PFSK-1 (cell line): ENCODE results near the gene RGL1.

ENCODE experiments used
- FOXP2 ChIP-seq: optimal IDR thresholded peaks from 2 replicates; pipeline ENCODE3; 2011; ENCODE audit warnings: borderline replicate concordance, control low read depth, inconsistent platforms; ENCODE audit not compliant: insufficient read depth; ENCODE audit errors: extremely low read length, extremely low read depth
- POLR2AphosphoS5 ChIP-seq: IDR thresholded peaks from 2 replicates; pipeline ENCODE4 v1.6.1; 2012; ENCODE audit warnings: low read depth, mild to moderate bottlenecking, control low read depth, low read length, moderate library complexity
- REST ChIP-seq, 2 experiments: IDR thresholded peaks; 2 replicates each; pipeline versions ENCODE4 v1.6.1 to v1.8.0; 2011 to 2012; ENCODE audit warnings: low read depth in 2 of 2, low read length in 2 of 2, control low read depth in 1 of 2, inconsistent platforms in 1 of 2, mild to moderate bottlenecking in 1 of 2, moderate library complexity in 1 of 2; ENCODE audit not compliant: insufficient read depth in 1 of 2
- SIN3A ChIP-seq: IDR thresholded peaks from 2 replicates; pipeline ENCODE4 v1.6.1; 2012; ENCODE audit warnings: mild to moderate bottlenecking, low read length, moderate library complexity, borderline replicate concordance; ENCODE audit not compliant: insufficient read depth
- TAF1 ChIP-seq: IDR thresholded peaks from 2 replicates; pipeline ENCODE4 v1.6.1; 2012; ENCODE audit warnings: low read length, control low read depth, borderline replicate concordance; ENCODE audit not compliant: insufficient read depth

The RGL1 gene

GRCh38 chr1:183773482-183774274, 31.2 kb upstream of the RGL1 start:
- no peak for TF ChIP-seq POLR2AphosphoS5
- no peak for TF ChIP-seq REST (IDR thresholded peaks at IDR 0.05; ENCODE audit: insufficient read depth in 1 of 2, low read depth in 2 of 2, low read length in 2 of 2)
- no peak for TF ChIP-seq TAF1
- no peak for TF ChIP-seq SIN3A
- no peak for TF ChIP-seq FOXP2

- TF ChIP-seq SIN3A = no peak
- no peak for TF ChIP-seq REST (IDR thresholded peaks at IDR 0.05; ENCODE audit: insufficient read depth in 1 of 2, low read depth in 2 of 2, low read length in 2 of 2)
- TF ChIP-seq TAF1 = no peak
- TF ChIP-seq POLR2AphosphoS5 = no peak
- TF ChIP-seq FOXP2 = no peak
Observed at GRCh38 chr1:183774938-183775337, 30.0 kb upstream of the RGL1 start.

- no peak for TF ChIP-seq SIN3A
- no peak for TF ChIP-seq FOXP2
- no peak for TF ChIP-seq POLR2AphosphoS5
- TF ChIP-seq TAF1 = no peak
- no peak for TF ChIP-seq REST (IDR thresholded peaks at IDR 0.05; ENCODE audit: insufficient read depth in 1 of 2, low read depth in 2 of 2, low read length in 2 of 2)
Observed at GRCh38 chr1:183776731-183777130, 28.2 kb upstream of the RGL1 start.

GRCh38 chr1:183777328-183777727, 27.6 kb upstream of the RGL1 start:
- TF ChIP-seq REST (IDR thresholded peaks at IDR 0.05; ENCODE audit: insufficient read depth in 1 of 2, low read depth in 2 of 2, low read length in 2 of 2) (no peak), POLR2AphosphoS5 (no peak), SIN3A (no peak), TAF1 (no peak), FOXP2 (no peak)

GRCh38 chr1:183778045-183778444, 26.9 kb upstream of the RGL1 start:
- TF ChIP-seq POLR2AphosphoS5 (no peak), REST (IDR thresholded peaks at IDR 0.05; ENCODE audit: insufficient read depth in 1 of 2, low read depth in 2 of 2, low read length in 2 of 2) (no peak), FOXP2 (no peak), TAF1 (no peak), SIN3A (no peak)
